NCI-H2196 treated with DMSO at 0.1 percent for 48 hours (cell line): ENCODE results near the gene CCDC93.

ENCODE experiments used
- DNase-seq: peaks from one replicate; lab custom pipeline; 2025; ENCODE audit not compliant: unreplicated experiment; lab: John Stamatoyannopoulos, UW

CCDC93 gene, protein sequence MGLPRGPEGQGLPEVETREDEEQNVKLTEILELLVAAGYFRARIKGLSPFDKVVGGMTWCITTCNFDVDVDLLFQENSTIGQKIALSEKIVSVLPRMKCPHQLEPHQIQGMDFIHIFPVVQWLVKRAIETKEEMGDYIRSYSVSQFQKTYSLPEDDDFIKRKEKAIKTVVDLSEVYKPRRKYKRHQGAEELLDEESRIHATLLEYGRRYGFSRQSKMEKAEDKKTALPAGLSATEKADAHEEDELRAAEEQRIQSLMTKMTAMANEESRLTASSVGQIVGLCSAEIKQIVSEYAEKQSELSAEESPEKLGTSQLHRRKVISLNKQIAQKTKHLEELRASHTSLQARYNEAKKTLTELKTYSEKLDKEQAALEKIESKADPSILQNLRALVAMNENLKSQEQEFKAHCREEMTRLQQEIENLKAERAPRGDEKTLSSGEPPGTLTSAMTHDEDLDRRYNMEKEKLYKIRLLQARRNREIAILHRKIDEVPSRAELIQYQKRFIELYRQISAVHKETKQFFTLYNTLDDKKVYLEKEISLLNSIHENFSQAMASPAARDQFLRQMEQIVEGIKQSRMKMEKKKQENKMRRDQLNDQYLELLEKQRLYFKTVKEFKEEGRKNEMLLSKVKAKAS

DNA sequence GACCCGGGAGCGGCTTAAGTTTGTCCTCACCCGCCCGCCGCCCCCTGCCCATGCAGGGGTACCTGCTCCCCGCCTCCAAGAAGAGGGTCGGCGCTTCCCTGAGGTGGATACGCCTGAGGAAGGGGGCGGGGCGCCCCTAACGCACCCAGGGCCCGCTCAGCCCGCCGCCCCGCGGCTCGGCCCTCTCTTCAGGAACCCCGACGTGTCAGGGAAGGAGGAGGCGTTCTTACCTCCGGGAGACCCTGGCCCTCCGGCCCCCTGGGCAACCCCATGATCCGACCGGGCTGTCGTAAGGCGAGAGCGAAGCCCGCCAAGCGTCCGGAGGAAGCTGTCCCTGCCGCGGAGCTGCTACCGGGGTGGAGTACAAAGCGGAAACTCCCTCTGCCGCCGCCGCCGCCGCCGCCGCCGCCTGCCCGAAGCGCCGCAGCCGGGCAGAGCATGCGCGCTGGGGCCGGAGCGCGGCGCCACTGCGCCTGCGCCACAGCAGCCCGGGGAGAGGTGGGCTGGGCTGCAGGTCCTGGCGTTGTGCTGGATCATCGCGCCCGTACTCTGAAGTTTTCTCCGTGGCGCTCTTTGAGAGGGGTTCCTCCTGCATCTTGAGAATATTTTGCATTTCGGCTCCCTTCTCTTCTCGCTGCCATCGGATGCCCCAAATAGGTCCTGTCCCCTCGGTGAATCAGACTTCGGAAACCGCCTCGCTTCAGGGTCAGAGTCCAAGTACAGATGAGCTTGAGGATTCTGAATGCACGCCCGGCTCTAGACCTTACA is at the start of gene CCDC93:
Gene CCDC93, minus strand, starts transcription at position 347 of the 768 bp plus-strand sequence. Its CDS starts 75 bp downstream, at position 272.
- peak; percentile 77 for DNase-seq

DNA sequence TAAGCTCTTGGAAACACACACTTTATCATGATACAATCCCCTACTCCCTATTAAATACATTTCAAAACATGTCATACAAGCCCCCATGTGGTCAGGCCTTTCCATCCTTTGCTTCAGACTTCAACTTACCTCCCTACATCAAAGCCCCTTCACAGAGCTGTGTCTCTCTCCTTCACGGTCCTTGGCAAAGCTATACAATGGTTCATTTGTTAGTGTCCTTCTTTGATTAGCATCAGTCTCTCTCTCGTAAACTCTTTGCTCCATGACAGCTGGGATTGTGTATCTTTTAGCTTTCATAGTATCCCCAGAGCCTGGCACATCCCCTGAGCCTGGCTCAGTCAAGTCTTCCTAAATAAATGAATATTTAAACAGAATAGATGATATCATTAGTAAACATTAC is 48.8 kb upstream of the CCDC93 start:
- DNase-seq, result no peak

DNA sequence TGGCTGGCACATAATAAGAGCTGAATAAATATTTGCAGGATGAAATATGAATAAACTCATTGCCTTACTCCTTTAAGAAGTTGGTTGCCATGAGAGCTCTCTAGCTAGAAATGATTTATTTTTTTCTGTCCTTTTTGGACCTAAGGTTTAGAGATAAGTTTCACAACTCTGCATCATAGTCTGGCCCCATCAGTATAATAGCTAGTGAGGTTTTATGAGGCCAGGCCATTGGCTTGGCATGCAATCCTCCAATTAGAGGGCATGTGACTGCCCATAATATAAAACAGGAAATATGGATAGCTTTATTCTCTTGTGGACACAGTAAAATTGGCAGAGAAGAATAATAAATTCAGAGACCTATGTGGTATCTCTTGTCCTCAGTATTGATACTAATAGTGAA is 48.2 kb upstream of the CCDC93 start:
- no peak for DNase-seq

DNA sequence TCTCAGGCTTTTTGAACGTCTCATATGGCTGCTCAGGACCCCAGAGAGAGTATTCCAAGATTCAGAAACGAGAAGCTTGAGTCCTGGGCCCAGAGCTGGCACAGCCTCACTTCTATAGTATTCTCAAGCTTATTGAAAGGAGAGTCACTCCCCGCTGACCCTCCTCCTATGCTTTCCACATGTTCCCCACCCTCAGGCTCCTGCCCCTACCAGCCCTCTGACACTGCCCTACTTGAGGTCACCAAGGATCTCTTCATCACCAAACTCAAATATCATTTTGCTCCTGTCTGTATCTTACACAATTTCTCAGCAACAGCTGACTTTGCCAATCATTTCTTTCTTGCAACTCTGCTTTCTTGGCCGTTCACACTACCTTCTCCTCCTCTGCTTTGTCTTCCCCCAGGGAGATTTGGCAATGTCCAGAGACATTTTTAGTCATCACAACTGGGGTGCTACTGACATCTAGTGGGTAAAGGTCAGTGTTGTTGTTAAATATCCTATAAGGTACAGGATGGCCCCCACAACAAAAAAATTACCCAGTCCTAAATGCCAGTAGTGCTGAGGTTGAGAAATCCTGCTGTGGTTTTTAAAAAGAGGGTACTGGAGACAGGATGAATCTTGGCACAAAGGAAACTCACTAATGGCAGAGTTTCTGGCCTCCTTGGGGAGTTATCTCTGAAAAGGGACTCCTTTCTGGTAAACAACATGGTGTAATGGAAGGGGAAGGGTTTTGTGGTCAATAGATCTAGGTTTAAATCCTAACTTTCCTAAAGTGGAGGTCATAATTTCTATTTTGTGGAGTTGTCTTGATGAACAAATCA is 47.5 kb upstream of the CCDC93 start:
- DNase-seq, result no peak

DNA sequence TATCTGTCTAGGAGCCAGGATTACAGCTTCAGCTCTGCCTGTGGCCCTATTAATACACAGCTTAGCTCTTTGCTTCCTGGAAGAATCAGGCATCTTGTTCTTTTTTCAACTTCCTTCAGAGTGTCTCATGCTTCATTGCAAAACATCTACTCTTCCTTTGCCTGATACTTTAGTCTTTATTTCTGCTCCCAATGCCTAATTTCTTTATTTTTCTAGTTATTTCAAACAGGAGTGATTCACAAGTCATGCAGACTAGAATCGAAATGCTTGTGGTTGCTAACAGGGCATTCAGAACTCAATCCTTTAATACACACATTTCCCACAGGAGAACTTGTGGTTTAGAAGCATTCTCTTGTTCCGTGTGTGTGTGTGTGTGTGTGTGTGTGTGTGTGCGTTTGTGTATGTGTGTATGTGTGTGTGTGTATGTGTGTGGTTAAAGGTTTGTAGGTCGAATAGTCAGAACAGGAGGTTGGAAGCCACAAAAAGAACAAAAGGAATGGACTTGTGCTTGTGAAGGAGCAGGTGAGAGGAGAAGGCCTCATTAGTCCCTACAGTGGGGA is 46.1 kb upstream of the CCDC93 start:
- DNase-seq, result no peak

DNA sequence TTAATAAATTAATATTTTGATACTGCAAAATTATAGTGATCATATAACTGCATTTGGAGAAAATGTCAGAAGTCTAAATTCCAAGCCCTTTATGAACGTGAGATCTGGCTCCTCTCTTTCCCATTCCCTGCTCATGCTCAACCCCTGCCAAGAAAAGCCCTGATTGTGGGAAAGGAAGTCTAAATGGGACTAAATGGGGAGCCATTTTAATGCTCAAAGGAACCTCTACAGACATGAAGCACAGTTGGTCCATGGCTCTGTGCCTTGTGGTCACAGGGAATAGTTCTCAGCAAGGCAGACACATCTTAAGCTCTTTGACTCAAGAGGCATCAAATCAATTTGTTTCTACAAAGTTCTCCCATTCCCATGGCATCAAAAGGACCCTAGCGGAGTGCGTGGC is 45.1 kb upstream of the CCDC93 start:
- no peak for DNase-seq

DNA sequence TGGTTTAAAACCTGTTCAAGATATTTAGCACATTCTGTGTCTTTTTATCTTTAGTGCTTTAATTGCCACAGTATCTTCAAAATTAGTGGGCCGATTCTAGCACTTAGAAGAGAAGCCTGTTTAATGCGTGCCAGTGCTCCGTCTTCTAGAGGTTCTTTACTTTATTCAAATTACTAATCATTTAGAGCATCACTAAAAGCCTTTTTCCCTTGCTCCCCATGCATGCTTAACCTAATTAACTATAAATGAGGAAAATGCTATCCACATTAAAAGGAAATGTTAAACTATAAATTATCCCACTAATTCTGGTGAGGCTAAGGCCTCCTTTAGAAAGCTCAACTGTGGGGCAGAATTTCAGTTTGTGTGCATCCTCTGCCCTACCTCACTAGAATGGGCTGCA is 42.9 kb upstream of the CCDC93 start:
- no peak for DNase-seq

DNA sequence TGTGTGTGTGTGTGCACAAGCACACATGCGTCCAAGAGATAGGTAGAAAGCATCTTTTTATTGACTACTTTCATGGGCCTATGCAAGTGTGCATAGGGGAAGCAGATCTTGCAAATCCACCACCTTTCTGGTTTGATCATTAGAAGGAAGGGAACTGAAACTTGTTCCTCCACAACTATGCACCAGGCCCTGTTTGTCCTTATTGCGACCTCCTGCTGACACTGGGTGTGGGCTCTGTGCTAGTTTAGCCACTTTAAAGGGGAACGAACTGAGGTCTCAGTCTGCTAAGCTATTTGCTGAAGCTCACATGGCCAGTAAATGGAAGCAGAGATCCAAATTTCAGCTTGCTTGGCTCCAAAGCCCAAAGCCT is 42.3 kb upstream of the CCDC93 start:
- no peak for DNase-seq

DNA sequence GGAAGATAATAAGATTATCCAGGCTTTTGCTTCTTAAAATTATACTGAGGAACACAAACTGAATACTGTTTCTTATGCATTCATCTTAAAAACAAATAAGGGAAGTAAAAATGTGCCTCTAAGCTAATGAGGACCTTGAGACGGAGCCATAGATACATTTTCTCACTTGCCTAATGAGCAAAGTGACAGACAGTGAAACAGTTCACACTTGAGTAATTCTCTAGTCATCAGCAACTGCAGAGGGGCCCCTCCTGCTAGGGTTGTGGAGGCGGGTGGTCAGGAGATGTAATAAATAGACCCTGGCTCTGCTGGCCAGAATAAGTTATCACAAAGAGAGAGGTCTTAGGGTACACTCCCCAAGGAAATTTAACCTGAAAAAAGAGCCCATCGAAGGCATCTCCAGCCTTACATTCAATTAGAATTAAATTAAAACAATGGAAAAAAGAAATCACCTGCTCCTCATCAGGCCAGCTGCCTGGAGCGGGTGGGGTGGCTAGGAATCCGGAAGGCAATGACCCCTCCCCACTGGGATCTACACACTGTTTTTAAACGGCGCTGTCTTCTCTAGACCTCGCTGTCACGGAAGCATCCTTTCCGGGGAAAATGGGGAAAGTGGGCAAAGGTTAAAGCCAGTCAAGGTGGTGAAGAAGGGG is 41.8 kb upstream of the CCDC93 start:
- DNase-seq, result no peak

DNA sequence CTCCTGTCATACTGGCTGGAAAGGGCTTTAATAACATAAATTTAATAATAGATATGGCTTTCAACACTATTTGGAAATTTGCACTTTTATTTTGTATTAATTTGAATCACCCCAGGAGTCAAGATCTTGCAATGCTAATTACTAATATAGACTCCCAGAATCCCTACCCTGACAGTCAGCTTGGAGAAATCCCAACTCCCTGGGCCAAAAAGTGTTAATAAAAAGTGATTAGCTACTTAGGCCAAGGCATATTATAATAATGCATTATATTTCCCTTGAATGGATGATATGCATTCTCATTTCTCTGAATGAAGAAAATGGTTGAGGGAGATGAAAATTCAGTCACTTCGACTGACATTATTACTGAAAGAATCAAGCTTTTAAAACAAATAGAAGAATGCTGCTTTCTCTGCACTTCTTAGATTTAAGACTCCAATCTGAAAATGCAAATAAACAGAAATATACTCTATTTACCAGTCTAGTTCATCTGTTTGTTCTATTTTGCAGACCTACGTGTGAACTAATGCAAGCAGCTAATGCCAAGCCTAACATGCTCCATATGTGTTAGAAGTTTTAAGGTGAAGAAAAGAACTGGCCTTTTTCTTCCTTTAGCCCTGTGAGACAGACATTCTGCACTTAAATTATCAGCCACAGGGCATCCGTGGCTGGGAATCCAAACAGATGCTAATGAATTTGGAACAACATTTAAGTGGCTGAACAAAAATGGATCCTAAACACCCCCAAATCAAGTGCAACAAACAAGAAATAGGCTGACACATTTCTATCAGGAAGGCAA is 40.5 kb upstream of the CCDC93 start:
- no peak for DNase-seq

DNA sequence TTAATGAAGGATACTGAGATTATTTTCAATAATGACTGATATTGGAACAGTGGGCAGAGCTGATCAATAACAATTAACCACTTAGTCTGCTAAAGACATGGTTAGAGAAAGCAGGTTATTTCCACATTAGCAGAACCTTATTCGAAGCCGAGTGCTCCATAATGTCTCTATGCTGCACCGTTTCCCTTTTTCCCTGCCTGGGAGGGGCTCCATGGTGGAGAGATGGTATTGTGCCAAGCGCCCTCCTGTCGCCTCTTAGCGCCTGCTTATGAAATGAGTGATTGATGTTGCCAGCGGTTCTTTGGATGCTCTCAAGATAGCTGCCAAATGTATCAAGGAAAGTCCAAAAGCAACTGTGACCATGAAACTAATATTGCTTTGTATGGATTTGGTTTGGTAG is 39.8 kb upstream of the CCDC93 start:
- no peak for DNase-seq

DNA sequence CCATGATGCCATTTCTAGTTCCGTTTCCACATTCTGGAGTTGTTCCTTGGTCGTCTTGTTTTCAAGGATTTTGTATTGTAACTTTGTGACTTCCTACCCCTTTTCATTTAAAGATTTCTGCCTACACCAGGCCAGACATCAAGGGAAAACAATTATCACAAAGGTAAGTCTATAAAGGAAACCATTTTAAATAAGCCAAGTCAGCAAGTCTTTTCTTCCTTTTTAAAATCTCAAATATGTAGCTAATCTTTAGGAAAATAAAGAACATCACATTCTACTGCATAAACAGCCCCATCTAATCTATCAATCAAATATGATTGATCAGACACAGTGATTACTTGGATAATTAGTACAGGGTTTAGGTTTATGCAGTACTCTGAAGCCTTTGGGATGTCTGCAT is 38.6 kb upstream of the CCDC93 start:
- DNase-seq, result no peak

DNA sequence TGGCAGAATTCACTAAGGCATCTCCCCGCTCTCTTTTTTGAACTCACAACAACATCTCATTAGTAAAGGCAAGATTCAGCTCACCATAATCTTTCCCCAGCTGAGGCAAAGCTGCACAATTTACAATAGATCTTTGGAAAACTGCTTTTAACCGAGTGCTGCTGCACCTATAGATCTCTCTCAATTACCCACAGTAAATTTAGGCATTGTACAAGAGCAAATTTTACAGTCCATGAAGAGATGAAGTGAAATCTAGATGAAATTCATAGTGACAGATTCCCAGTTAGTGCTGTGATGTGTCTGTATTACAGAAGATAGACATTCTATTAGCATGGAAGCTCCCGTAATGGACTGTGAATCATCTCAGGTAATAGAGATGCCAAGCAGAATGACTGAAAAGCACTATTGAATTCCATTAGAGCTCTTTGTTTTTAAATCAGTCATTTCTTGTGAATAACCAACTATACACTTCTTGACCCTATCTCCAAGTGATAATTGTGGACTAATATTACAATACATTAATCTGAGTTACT is 38.0 kb upstream of the CCDC93 start:
- no peak for DNase-seq

DNA sequence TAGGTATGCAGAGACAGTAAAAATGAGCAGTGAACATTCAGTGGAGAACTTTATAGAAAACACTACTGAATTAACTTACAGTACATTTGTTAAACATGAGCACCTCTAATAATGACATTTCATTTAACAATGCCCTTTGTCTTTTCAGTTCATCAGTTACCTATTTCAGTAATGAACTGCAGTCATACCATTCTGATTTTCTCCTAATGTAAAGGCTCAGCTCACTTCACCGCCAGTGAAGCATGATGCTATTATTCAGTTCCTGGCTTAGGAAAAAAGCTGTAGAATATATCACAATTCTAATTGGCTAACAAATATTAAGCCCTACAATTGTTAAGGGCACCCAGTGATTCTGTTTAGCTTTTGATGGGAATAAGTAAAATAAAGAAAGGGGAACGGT is 37.1 kb upstream of the CCDC93 start:
- DNase-seq, result no peak

DNA sequence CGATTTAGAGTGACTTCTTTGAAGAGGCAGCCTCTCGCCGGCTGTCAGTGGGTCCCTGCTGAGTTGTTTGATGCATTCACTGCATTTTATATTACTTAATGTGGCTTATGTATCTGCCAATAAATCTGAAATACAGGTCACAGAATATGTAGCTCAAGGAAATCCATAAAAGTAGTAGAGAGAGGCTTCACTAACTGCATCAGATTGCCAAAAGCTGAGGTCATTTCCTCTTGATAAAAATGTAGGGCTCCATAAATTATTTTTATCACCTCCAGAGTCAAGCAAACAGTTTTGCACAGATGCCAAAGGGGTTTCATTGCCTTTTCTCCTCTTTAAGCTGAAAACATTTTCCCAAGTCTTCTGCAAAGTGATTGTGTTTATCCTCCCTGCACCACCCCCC is 36.5 kb upstream of the CCDC93 start:
- DNase-seq, result no peak

DNA sequence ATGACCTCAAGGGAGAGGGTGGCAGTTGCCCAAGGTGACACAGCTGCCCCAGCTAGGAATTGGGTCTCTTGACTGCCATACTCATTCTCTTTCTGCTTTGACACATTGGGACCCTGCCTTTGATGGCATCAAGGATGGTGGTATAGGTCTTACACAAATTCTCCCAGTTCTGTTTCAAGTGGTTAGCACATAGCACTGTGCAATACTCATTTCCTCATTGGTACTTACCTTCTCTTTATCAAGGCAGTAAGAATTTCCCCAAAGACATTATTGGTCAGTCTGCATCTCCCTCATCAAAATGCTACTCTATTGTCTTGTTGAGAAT is 35.9 kb upstream of the CCDC93 start:
- no peak for DNase-seq

DNA sequence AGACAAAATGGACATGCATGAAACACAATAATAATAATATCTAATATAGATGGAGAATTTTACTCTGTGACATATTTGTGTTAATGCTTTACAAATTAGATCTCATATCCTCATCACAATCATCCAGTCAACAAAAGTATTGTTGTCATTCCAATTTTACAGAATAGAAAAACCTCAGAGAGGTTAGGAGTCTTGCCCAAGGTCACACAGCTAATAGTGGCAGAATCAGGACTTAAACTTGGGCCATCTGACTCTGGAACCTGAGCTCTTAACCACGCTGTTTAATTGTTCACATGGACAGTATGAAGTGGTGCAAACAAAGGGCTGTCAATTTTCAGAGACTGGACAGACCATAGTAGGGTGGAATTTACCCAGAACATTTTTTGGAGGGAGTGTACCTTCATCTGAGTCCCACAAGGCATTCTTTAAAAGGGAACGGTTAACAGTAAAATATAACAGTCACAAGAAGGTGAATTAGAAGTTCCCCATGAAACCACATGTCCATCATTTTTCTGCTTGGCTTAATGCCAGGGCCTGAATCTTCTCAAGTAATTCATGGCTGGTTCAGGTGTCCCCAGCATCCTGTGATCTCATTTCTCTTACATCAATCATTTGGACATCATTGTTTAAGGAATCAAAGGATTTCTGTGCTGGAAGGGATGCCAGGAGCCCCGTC is 35.4 kb upstream of the CCDC93 start:
- no peak for DNase-seq

DNA sequence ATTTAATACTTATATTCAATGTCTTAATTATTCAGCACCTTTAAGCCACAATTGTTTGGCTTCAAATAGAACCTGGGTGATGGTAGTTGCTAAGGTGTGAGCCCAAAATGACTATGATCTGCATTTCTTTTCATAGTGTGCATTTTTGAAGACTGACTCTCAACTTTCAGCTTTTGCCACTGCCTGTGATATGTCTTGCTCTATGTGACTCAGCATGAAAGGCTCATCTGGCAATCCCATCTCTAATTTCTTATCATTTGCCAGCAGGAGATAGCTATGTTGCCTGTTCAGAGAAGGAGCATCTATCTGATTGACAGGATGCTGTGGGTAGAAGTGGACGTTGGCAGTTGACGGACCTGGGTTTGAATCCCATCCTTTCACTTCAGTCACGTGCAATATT is 34.5 kb upstream of the CCDC93 start:
- DNase-seq, result no peak

DNA sequence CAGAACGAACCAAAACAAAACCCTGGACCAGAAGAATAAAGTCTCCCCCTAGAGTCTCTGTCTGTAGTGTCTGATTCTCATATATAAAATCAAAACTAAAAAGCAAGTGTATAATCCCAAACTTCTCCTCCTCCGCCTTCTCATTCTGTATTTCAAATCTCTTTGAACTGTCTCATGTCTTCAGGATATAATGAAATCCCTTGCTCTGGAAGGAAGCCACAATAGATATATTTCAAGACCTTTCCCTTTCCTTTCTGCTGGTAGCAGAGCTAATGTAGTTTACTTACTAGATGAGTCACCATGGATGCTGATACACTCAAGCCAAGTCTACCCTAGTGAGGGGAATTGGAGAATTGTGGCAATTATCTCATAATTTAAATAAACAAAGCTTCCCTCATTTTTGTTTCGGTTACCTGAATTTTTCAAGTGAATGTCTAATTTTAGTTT is 33.5 kb upstream of the CCDC93 start:
- DNase-seq, result peak; percentile 4
